Kidney epithelial cell (primary cell): ENCODE results near the gene MCTP1. TPM values are rescaled to one million over a fixed set of nuclear protein-coding genes. Genes with fewer than 3 reads are reported as not detected.
"Not testable (repeated sequence)": the region's sequence is repeated elsewhere in the genome, so short reads cannot be mapped to it uniquely, and the experiment has no call there.

Experiments
- DNase-seq: peaks from one replicate; pipeline ENCODE4 v3.0.0-alpha.2; 2010; ENCODE audit warnings: low read depth
- H3K27me3 ChIP-seq: 2 replicates; pipeline ENCODE4 v1.6.0; 2011; ENCODE audit warnings: low read length; ENCODE audit not compliant: control insufficient read depth, insufficient read depth
- H3K36me3 ChIP-seq: 2 replicates; pipeline ENCODE4 v1.5.1; 2011; ENCODE audit warnings: low read length; ENCODE audit not compliant: control insufficient read depth, insufficient read depth
- H3K4me3 ChIP-seq: 2 replicates; pipeline ENCODE4 v1.5.1; 2011; ENCODE audit warnings: low read depth, mild to moderate bottlenecking, control low read depth, low read length
- total RNA-seq: library from RNA; depleted of rRNA; stranded (reverse); fragments of >200 nt; gene quantifications from 2 replicates; pipeline ENCODE4 v1.2.3, GENCODE V29; 2015
- TF ChIP-seq, protein P1 (sequence below): IDR thresholded peaks from 2 replicates; pipeline ENCODE4 v1.5.1; 2011; ENCODE audit warnings: mild to moderate bottlenecking, moderate library complexity, low read length, control low read depth, inconsistent platforms; ENCODE audit not compliant: insufficient read depth, poor library complexity, severe bottlenecking

Gene MCTP1
- total RNA-seq, 1 donor from 2014 or later, result 12.9 TPM

DNA sequence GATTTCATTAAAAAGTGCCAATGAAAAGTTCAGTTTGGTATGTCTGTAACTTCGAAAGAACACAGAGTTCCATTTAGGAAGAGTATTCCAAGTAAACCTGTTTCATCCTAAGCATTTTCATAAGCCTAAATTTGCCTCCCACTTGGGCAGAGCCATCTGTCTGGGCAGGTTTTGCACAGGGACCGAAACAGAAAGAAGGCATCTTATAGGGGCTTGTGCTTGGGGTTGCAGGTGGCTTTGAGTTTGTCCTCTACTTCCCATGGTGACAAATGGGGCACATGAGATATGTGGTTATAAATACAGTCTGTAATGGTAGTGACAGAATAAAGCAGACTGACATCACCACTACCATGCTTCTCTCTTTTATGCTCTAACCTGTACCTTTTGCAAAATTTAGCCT is 63.7 kb downstream of the MCTP1 start:
- H3K36me3 ChIP-seq, result no peaks in the 10 kb centered on the region
- no peaks in the 10 kb centered on the region for H3K27me3 ChIP-seq
- DNase-seq, result no peak
- no peak overlapping the region for H3K4me3 ChIP-seq
- TF ChIP-seq, protein P1, sequence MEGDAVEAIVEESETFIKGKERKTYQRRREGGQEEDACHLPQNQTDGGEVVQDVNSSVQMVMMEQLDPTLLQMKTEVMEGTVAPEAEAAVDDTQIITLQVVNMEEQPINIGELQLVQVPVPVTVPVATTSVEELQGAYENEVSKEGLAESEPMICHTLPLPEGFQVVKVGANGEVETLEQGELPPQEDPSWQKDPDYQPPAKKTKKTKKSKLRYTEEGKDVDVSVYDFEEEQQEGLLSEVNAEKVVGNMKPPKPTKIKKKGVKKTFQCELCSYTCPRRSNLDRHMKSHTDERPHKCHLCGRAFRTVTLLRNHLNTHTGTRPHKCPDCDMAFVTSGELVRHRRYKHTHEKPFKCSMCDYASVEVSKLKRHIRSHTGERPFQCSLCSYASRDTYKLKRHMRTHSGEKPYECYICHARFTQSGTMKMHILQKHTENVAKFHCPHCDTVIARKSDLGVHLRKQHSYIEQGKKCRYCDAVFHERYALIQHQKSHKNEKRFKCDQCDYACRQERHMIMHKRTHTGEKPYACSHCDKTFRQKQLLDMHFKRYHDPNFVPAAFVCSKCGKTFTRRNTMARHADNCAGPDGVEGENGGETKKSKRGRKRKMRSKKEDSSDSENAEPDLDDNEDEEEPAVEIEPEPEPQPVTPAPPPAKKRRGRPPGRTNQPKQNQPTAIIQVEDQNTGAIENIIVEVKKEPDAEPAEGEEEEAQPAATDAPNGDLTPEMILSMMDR, result no peak

DNA sequence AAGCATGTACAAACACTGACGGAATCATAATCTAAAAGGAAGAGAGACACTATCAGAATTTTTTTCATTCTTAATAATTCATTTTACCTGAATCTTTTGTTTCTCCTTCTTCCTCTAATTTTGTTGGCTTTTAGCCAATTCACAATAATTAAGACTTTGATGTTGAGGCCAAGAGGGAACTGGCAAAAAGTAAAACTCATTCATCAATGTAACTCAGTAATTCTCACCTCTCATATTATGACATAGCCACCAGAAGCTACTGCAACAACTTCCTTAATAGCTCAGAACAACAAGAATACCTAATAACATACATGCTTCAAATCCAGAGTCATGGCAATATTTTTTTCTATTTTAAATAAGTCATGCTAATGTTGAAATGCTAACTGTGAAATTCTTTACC is 64.5 kb downstream of the MCTP1 start:
- TF ChIP-seq, protein P1, result no peak
- Histone ChIP-seq H3K4me3 (no peak overlapping the region), H3K36me3 (no peaks in the 10 kb centered on the region), H3K27me3 (no peaks in the 10 kb centered on the region)
- DNase-seq, result no peak

DNA sequence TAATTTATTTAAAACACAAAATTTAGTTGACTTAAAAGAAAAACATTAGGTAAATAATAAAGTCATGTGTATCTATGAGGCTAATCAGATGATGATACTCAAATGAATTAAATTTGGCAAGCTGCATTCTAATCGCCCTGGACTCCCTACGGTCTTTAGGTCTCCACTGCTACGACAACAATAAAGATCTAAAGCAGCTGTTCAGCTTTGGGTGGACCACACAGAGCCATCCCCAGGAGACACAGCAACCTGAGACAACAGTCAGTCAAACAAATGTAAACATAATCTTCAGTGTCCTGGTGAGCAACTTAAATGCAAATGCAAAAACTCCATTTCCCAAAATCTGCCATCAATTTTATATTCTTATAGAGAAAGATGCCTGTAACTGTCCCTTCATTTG is 65.5 kb downstream of the MCTP1 start:
- DNase-seq, result no peak
- Histone ChIP-seq H3K27me3 (no peaks in the 10 kb centered on the region), H3K36me3 (no peaks in the 10 kb centered on the region), H3K4me3 (no peak overlapping the region)
- TF ChIP-seq, protein P1, result no peak

DNA sequence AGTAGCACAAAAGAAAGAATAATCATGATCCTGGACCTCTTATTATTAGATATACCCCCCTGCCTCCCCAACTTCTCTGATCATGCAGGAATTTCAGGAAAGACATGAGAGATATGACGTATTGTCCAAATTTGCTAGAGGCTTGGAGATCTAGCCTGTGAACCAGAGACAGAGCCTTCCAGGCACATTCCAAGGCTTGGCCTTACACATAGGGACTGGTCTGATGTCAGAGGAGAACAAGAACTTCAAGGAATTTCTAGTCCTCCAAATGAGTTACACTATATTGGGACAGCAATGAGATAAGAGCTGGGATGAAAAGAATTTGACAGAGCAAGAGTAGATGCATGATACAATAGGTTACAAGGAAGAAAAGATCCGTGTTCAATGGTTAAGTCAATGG is 67.0 kb downstream of the MCTP1 start:
- Histone ChIP-seq H3K27me3 (no peaks in the 10 kb centered on the region), H3K36me3 (no peaks in the 10 kb centered on the region), H3K4me3 (no peak overlapping the region)
- DNase-seq, result no peak
- TF ChIP-seq, protein P1, result no peak

DNA sequence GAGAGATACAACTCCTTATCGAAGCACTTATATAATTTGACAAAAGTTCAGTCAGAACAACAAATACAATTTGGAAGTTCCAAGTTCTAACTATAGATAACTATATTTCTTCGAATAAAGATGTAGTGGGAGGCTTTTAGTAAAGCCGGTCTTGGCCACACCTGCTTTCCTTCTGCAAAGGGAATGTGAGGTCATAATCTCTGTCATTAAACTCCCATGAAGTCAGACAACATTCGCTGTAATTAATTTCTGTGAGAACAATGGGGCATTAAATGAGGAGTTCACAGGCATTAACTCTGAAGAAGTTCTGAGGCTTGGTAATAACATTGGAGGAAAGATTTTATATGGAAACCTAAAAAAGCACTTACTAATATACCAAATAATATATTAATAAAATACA is 67.5 kb downstream of the MCTP1 start:
- no peaks in the 10 kb centered on the region for H3K36me3 ChIP-seq
- no peaks in the 10 kb centered on the region for H3K27me3 ChIP-seq
- H3K4me3 ChIP-seq, result no peak overlapping the region
- DNase-seq, result no peak
- TF ChIP-seq, protein P1, result no peak

DNA sequence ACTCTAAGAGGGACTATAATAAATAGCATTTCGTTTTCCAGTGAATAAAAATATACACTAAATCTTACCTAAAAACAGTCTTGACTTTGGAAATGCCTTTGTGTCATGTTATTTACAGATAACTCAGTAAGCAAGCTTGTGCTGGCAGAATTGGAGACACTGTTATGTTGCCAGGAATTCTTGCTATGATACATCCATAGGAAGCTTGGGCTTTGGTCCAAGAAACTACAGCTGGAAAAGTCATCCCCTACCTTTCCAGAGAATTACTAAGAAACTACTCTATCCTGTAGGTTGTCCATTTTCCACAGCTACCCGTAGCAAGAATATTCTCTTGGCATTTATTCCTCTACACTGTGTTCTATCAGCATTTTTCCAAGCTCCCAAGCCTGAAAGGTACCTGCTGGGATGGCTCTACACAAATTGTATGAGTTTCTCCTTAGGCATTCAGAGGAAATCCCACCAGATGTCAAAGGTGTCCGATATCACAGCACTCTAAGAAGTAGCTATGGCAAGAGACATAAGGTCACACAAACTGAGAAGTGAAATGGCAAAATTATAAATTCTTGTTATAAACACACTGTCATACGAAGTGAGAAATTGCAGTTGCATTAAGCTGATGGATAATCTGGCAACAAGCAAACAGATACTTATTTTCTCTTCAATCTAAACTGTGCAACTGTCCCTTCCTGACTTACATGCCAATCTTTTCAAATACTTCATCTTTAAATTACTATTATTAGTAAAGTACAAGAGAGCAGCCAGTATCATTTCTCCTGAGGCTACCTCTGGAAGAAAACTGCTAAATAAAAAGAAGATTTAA is 68.5 kb downstream of the MCTP1 start:
- no peak for DNase-seq
- no peaks in the 10 kb centered on the region for H3K27me3 ChIP-seq
- no peak overlapping the region for H3K4me3 ChIP-seq
- H3K36me3 ChIP-seq, result no peaks in the 10 kb centered on the region
- TF ChIP-seq, protein P1, result no peak

DNA sequence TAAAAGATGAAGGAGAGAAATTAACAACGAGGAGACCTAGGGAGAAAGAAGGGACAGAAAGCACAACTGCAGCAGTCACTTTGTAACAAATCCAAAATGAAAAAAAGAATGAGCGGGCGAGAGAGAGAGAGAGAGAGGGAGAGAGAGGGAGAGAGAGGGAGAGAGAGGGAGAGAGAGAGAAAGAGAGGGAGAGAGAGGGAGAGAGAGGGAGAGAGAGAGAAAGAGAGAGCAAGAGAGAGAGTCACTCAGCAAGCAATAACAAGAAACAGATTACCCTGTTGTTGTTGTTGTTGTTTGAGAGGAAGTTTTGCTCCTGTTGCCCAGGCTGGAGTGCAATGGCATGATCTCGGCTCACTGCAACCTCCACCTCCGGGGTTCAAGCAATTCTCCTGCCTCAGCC is 77.1 kb downstream of the MCTP1 start:
- H3K4me3 ChIP-seq, DNase-seq, H3K36me3 ChIP-seq, H3K27me3 ChIP-seq: not testable (repeated sequence)
